Upper lobe of left lung (tissue), 4 donors: ENCODE measurements around the gene COL27A1.

ENCODE experiments used
- EP300 ChIP-seq, 4 donors: sonication (generic); formaldehyde crosslinking; IDR thresholded peaks; one replicate each; pipeline ENCODE4 v1.5.1; 2017; ENCODE audit warnings: antibody characterized with exemption in 4 of 4, control low read depth in 2 of 4
- POLR2A ChIP-seq, 4 donors: fragments of 450-650 bp; IDR thresholded peaks; one replicate each; pipeline ENCODE4 v1.5.1; 2016 to 2017; ENCODE audit warnings: antibody characterized with exemption in 4 of 4, mild to moderate bottlenecking in 2 of 4
- POLR2AphosphoS5 ChIP-seq, 2 donors: sonication (generic); formaldehyde crosslinking; IDR thresholded peaks; one replicate each; pipeline ENCODE4 v1.5.1; 2017; ENCODE audit warnings: antibody characterized with exemption in 2 of 2
- TF ChIP-seq, protein P1 (sequence below), 6 experiments: fragments of 450-650 bp in 4 of 6; fragments of 200-600 bp in 2 of 6; sonication (generic) in 2 of 6; IDR thresholded peaks; one replicate each; pipeline ENCODE4 v1.5.1; 2016 to 2019; ENCODE audit warnings: antibody characterized with exemption in 6 of 6

DNA sequence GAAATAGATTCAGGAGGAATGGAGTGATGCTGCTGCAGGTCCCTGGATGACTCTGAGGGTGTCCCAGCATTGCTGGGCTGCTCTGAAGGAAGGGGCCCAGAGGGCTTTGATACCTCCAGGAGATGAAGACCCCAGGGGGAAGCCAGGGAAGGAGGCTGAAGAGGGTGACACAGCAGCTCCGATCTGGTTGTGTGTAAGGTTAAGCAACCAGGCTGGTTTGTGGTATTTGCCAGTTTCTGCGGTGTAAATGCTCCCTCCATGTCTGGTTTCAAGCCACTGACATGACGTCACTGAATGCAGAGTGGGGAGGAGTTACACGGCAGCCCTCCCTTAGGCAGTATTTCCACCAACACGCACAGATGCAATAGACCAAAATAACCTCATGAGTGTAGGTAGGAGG is 127.6 kb downstream of the COL27A1 start:
- TF ChIP-seq, protein P1, sequence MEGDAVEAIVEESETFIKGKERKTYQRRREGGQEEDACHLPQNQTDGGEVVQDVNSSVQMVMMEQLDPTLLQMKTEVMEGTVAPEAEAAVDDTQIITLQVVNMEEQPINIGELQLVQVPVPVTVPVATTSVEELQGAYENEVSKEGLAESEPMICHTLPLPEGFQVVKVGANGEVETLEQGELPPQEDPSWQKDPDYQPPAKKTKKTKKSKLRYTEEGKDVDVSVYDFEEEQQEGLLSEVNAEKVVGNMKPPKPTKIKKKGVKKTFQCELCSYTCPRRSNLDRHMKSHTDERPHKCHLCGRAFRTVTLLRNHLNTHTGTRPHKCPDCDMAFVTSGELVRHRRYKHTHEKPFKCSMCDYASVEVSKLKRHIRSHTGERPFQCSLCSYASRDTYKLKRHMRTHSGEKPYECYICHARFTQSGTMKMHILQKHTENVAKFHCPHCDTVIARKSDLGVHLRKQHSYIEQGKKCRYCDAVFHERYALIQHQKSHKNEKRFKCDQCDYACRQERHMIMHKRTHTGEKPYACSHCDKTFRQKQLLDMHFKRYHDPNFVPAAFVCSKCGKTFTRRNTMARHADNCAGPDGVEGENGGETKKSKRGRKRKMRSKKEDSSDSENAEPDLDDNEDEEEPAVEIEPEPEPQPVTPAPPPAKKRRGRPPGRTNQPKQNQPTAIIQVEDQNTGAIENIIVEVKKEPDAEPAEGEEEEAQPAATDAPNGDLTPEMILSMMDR (IDR thresholded peaks at IDR 0.05), result no peak
- TF ChIP-seq POLR2A (IDR thresholded peaks at IDR 0.05), result no peak
- no peak for TF ChIP-seq POLR2AphosphoS5 (IDR thresholded peaks at IDR 0.05)
- no peak for TF ChIP-seq EP300 (IDR thresholded peaks at IDR 0.05)
